Upper lobe of right lung (tissue), 1 donor: ENCODE results near the gene TRMT1. TPM values are rescaled to one million over a fixed set of nuclear protein-coding genes. Genes with fewer than 3 reads are reported as not detected.

ENCODE experiments used
- ATAC-seq: fragments of 200-7000 bp; cut with Tn5 transposase; one replicate; pipeline ENCODE4 v1.9.1; 2020; ENCODE audit warnings: mild to moderate bottlenecking, moderate library complexity
- DNase-seq: peaks from one replicate; pipeline ENCODE4 v3.0.0-alpha.2; 2020
- H3K27ac ChIP-seq: fragments of 200-600 bp; one replicate; pipeline ENCODE4 v1.8.0; 2022
- H3K27me3 ChIP-seq: fragments of 200-600 bp; one replicate; pipeline ENCODE4 v1.8.0; 2022; ENCODE audit warnings: mild to moderate bottlenecking
- H3K36me3 ChIP-seq: fragments of 200-600 bp; one replicate; pipeline ENCODE4 v1.8.0; 2022
- H3K4me1 ChIP-seq: fragments of 200-600 bp; one replicate; pipeline ENCODE4 v1.8.0; 2022
- H3K4me3 ChIP-seq: fragments of 200-600 bp; one replicate; pipeline ENCODE4 v1.8.0; 2022; ENCODE audit warnings: mild to moderate bottlenecking
- H3K9me3 ChIP-seq: fragments of 200-600 bp; one replicate; pipeline ENCODE4 v1.8.0; 2022
- intact Hi-C: fragments of 100-400 bp; cut with DNase I; formaldehyde crosslinking; loops from one replicate; pipeline ENCODE4 v1.11.0; 2022
- total RNA-seq: library from RNA; stranded (reverse); fragmentation: NEBNext Ultra II Directional; extraction: Animal tissue kit (Norgen Biotek cat#: 25700); gene quantifications from one replicate; pipeline ENCODE4 v1.2.1, GENCODE V29; 2021
- TF ChIP-seq, protein P1 (sequence below): fragments of 200-600 bp; IDR thresholded peaks from one replicate; pipeline ENCODE4 v1.8.0; 2022; ENCODE audit warnings: antibody characterized with exemption
- donor health status: DM: no; HTN: yes; CAD: no; lungs with severe emphysema.

Gene TRMT1
- total RNA-seq, 1 donor from 2014 or later = 33.7 TPM

DNA sequence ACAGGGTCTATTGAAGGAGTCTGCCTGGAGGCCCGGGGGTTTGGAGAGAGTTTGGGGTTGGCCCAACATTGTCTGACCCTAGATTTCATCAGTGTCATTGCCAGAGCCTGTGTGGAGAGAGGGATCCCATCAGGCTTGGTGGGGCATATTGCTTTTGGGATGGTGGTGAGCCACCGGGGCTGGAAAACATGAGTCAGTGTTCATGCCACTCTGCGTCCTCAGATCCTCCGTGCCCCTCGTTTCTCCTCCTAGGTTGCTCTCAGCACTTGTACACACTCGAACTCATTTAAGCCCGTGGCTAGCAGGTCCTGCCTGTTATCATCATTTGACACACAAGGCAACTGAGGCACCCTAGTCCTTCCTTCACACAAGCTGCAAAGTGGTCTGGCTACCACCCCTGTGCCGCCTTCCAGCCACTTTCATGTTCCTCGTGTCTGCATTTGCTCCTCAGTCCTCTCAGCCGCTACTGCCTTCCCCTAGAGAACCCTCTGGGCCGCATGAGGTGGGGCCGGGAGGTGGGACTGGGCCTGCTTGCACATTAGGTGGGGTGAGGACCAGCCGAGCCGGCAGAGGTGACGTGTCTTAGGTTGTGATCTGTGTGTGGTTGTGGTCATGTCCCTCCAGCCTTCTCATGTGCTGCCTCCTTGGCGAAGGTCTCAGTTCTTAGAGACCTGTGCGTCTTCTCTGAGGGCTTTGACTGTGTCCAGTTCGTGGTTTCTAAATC is 5.2 kb upstream of the TRMT1 start:
- H3K9me3 ChIP-seq = no peaks in the 10 kb centered on the region
- peaks cover 29% of the 10 kb centered on the region for H3K4me1 ChIP-seq
- ATAC-seq (no peak), DNase-seq (no peak)
- intact Hi-C loops = no loop called here
- H3K27me3 ChIP-seq = no peaks in the 10 kb centered on the region
- no peak overlapping the region for H3K27ac ChIP-seq
- no peak overlapping the region for H3K4me3 ChIP-seq
- TF ChIP-seq, protein P1, sequence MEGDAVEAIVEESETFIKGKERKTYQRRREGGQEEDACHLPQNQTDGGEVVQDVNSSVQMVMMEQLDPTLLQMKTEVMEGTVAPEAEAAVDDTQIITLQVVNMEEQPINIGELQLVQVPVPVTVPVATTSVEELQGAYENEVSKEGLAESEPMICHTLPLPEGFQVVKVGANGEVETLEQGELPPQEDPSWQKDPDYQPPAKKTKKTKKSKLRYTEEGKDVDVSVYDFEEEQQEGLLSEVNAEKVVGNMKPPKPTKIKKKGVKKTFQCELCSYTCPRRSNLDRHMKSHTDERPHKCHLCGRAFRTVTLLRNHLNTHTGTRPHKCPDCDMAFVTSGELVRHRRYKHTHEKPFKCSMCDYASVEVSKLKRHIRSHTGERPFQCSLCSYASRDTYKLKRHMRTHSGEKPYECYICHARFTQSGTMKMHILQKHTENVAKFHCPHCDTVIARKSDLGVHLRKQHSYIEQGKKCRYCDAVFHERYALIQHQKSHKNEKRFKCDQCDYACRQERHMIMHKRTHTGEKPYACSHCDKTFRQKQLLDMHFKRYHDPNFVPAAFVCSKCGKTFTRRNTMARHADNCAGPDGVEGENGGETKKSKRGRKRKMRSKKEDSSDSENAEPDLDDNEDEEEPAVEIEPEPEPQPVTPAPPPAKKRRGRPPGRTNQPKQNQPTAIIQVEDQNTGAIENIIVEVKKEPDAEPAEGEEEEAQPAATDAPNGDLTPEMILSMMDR = no peak
- peaks cover 4% of the 10 kb centered on the region for H3K36me3 ChIP-seq

DNA sequence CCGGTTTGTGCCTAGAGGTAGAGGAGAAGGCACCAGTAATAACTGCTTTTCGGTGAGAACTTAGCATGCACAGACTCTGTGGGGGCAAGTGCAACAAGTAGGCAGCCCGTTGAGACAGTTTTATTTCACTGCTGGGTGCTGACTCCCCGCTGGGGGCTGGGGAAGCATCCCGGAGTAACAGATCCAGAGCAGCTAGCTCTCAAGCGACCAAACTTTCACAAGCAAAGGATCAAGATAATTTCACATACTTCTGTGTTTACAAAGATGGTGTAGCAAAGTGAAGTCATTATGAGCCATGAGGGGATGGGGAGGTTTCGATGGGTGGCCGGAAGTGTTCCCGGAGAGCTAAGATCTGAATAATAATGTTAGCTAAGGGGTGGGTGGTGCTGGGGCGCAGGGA is 4.3 kb upstream of the TRMT1 start:
- TF ChIP-seq, protein P1 = no peak
- Histone ChIP-seq H3K4me3 (no peak overlapping the region), H3K36me3 (no peaks in the 10 kb centered on the region), H3K9me3 (no peaks in the 10 kb centered on the region), H3K27me3 (no peaks in the 10 kb centered on the region), H3K4me1 (peaks cover 29% of the 10 kb centered on the region), H3K27ac (no peak overlapping the region)
- intact Hi-C loops = no loop called here
- DNase-seq (no peak), ATAC-seq (no peak)

DNA sequence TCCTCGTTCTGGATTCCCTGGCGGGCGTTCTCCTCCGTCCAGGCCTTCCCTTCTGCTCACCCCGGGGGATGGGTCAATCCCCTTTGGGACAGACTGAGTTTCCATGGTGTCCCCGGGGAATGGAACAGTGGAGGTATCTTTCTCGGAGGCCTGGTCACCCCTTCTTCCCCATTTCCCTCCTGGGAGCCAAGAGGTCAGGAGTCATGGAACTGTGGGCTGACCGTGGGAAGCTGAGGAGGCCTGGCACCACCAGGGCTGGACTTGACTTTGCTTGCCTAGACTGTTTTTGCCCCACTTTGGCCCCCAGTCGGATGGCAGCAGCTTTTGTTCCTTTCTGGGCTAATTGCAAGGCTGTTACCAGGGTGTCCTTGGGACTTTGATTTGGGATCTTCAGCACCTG is 3.5 kb upstream of the TRMT1 start:
- ATAC-seq = no peak
- peaks cover 35% of the 10 kb centered on the region for H3K4me1 ChIP-seq
- TF ChIP-seq, protein P1 = no peak
- H3K27me3 ChIP-seq = no peaks in the 10 kb centered on the region
- H3K9me3 ChIP-seq = no peaks in the 10 kb centered on the region
- H3K27ac ChIP-seq = no peak overlapping the region
- peak overlapping the region; percentile 88 for H3K4me3 ChIP-seq
- intact Hi-C loops = no loop called here
- peaks cover 2% of the 10 kb centered on the region for H3K36me3 ChIP-seq
- DNase-seq = no peak

DNA sequence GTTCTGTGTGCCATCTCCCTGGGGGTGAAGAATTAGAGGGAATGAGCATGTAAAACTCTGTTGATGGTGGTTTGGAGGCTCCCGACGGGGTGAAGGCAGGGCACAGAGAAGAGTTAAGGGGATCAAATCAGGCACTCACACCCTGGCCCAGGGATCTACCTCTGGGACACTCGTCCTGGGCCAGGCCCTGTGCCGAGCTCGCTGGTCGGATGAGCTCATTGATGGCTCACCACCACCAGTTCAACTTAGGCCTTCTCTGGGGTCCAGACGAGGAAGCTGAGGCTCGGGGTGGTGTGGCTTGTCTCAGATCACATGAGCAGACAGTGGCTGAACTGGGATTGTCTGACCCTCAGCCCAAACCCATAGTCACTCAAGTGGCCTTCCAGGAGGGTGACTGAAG is 3.1 kb upstream of the TRMT1 start:
- DNase-seq (no peak), ATAC-seq (no peak)
- H3K27me3 ChIP-seq = no peaks in the 10 kb centered on the region
- H3K9me3 ChIP-seq = no peaks in the 10 kb centered on the region
- H3K27ac ChIP-seq = no peak overlapping the region
- H3K4me1 ChIP-seq = peaks cover 35% of the 10 kb centered on the region
- H3K36me3 ChIP-seq = peaks cover 6% of the 10 kb centered on the region
- TF ChIP-seq, protein P1 = no peak
- peak overlapping the region; percentile 88 for H3K4me3 ChIP-seq
- intact Hi-C loops = no loop called here

DNA sequence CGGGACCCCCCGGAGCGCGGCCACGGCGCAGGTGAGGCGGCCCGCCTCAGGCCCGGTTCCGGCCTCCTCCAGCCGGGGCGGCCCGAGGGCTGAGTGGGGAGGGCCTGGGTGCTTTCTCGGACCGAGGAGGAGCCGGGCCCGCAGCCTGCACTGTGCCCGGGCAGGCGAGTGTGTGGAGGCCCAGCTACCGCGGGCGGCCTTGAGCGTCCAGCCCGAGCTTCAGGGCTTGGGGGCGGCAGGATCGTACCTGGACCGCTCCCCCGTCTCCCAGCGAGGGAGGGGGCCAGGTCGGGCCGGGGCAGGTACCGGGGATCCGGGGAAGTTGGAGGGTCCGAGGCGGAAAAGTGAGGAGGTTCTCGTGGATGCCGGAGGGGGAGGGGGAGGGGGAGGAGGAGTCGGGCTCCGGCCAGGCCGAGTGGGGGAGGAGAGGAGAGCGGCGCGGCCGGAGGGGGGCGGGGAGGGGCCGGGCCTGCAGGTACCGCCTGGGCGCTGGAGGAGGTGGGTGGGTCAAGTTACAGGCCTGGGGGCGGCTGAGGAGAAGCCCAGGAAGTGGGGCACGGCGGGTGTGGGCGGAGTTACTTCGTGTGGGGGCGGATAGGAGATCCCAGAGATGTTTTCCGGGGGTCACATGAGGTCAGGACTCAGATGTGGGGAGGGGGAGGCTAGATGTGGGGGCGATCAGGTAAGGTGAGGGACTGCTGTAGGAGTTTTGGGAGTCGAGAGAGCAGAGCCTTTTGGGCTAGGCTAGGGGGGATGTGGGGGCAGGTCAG is 2.1 kb upstream of the TRMT1 start:
- Histone ChIP-seq H3K4me3 (peak overlapping the region; percentile 88), H3K9me3 (no peaks in the 10 kb centered on the region), H3K27me3 (no peaks in the 10 kb centered on the region), H3K27ac (peak overlapping the region; percentile 60), H3K4me1 (peaks cover 35% of the 10 kb centered on the region), H3K36me3 (peaks cover 15% of the 10 kb centered on the region)
- intact Hi-C loops = no loop called here
- DNase-seq = peak; percentile 91
- peak; percentile 54 for ATAC-seq
- TF ChIP-seq, protein P1 = no peak
